ENCODE results near the gene GSDMA.
"Not testable (repeated sequence)": the region's sequence is repeated elsewhere in the genome, so short reads cannot be mapped to it uniquely, and the experiment has no call there.

The GSDMA gene

DNA sequence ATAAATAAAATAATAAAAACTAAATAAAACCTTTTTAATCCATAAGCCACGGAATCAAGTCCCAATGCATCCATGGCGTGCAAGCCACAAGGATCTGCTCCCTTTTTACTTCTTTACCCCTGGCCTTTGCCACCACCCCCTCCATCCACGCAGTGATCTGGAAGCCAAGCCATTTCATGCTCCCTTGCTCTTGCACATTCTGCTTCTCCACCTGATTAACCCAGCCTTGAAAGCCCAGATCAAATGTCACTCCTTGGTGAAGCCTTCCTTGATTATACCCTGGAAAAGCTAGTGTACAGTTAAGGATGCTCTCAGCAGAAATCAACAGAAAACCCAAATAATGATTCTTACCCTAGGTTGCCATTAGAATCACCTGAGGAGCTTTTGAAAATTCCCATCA lies 25.4 kb upstream of the GSDMA start:
- no peak overlapping the region for H3K9ac ChIP-seq (ENCODE audit: low read depth, low read length)
- H3K4me1 ChIP-seq (ENCODE audit: control insufficient read depth, insufficient read depth, low read length) = peaks cover 4% of the 10 kb centered on the region
- no peaks in the 10 kb centered on the region for H3K9me3 ChIP-seq (ENCODE audit: control insufficient read depth, insufficient read depth, low read length)
- no peaks in the 10 kb centered on the region for H3K27me3 ChIP-seq (ENCODE audit: control insufficient read depth, insufficient read depth, low read length)
- no peaks in the 10 kb centered on the region for H3K36me3 ChIP-seq (ENCODE audit: control insufficient read depth, insufficient read depth, low read length)
- H3K4me3 ChIP-seq (ENCODE audit: low read depth, low read length) = no peak overlapping the region

- Histone ChIP-seq H3K27me3 (ENCODE audit: control insufficient read depth, insufficient read depth, low read length) (no peaks in the 10 kb centered on the region), H3K4me1 (ENCODE audit: control insufficient read depth, insufficient read depth, low read length) (peaks cover 4% of the 10 kb centered on the region), H3K4me3 (ENCODE audit: low read depth, low read length) (no peak overlapping the region), H3K36me3 (ENCODE audit: control insufficient read depth, insufficient read depth, low read length) (no peaks in the 10 kb centered on the region), H3K9me3 (ENCODE audit: control insufficient read depth, insufficient read depth, low read length) (no peaks in the 10 kb centered on the region), H3K9ac (ENCODE audit: low read depth, low read length) (no peak overlapping the region)
Measured at GRCh38 chr17:39938140-39938869, 24.5 kb upstream of the GSDMA start.

DNA sequence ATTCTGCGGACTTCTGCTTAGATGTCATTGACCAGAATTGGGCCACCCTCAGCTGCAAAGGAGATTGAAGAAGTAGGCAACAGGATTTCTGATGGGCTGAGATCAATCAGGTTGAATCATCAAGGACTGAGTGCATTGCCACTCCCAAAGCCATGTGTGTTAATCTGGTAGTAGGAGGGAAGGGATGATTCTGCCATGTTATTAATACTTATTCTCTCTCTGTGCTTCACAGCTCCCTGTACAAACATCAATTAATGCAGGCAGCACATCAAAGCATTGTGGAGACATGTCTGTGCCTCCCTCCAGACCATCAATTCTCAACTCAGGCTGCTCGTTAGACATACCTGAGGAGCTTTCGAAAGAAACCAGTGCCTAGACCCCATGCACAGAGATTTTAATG lies 23.7 kb upstream of the GSDMA start:
- Histone ChIP-seq H3K36me3 (ENCODE audit: control insufficient read depth, insufficient read depth, low read length) (no peaks in the 10 kb centered on the region), H3K9me3 (ENCODE audit: control insufficient read depth, insufficient read depth, low read length) (no peaks in the 10 kb centered on the region), H3K4me3 (ENCODE audit: low read depth, low read length) (no peak overlapping the region), H3K27me3 (ENCODE audit: control insufficient read depth, insufficient read depth, low read length) (no peaks in the 10 kb centered on the region), H3K4me1 (ENCODE audit: control insufficient read depth, insufficient read depth, low read length) (no peaks in the 10 kb centered on the region), H3K9ac (ENCODE audit: low read depth, low read length) (no peak overlapping the region)

DNA sequence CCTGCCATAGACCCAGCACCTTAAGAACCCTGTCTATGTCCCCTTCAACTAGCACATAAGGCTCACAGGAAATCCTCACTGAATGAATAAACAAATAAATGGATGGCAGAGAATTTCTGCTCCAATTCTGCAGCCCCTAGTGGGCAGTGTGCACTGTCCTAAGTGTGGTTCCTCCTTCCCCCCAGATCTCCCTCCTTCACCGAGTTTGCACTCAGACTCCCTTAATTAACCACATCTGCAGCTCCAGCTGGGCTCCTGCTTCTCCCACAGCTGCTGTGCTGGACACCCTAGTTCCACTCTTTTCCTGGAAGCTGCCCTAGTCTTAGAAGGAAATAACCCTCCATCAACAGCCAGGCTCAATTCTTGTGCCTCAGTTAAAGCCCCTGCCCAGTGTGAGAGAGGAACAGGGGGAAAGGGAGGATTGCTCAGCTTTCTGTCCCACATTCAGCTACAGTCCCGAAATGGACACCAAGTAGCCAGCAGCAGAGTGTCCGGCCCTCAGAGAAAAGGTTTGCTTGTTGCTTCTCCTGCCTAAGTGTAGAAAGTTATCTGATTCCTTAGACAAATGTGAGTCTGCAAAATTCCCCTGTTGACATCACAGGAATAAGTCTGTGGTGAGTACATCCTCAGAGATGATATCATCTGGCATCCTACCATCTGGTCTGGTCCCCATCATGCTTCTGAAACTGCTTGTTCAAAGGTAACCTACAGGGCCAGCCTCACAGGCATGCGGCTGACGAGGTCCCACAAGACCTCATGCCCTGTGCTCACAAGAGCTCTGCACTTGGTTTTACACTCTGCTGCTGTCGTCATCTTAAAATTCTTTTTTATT lies 23.0 kb upstream of the GSDMA start:
- H3K4me1 ChIP-seq (ENCODE audit: control insufficient read depth, insufficient read depth, low read length) = no peaks in the 10 kb centered on the region

DNA sequence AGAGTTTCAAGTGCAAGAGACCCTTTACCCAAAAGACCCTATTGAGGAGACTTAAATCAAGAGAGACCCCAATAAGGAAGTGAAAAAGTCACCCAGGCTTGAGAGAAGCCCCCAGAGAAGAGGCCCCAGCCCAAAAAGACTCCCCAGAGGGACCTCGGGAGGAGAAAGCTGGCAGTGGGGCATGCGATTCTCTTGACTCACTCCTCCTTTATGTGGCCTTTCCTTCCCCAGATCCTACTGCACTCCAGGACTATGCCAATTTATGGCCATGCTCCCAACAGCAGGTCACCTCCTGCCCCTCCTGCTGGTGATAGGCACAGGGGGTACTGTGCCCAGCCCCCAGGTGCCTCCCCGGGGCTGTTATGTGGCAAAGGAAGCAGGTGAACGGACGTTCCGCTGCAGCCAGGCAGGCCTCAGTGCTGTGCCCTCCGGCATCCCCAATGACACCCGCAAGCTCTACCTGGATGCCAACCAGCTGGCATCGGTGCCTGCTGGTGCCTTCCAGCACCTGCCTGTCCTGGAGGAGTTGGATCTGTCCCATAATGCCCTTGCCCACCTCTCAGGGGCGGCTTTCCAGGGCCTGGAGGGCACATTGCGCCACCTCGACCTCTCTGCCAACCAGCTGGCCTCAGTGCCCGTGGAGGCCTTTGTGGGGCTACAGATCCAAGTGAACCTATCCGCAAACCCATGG lies 19.0 kb upstream of the GSDMA start:
- H3K4me1 ChIP-seq (ENCODE audit: control insufficient read depth, insufficient read depth, low read length) = no peaks in the 10 kb centered on the region
- no peaks in the 10 kb centered on the region for H3K36me3 ChIP-seq (ENCODE audit: control insufficient read depth, insufficient read depth, low read length)

More for the DNA sequence above, 23.0 kb upstream of the GSDMA start:
- Histone ChIP-seq H3K9me3 (ENCODE audit: control insufficient read depth, insufficient read depth, low read length) (no peaks in the 10 kb centered on the region), H3K4me3 (ENCODE audit: low read depth, low read length) (no peak overlapping the region), H3K9ac (ENCODE audit: low read depth, low read length) (no peak overlapping the region), H3K27me3 (ENCODE audit: control insufficient read depth, insufficient read depth, low read length) (no peaks in the 10 kb centered on the region), H3K36me3 (ENCODE audit: control insufficient read depth, insufficient read depth, low read length) (no peaks in the 10 kb centered on the region)

DNA sequence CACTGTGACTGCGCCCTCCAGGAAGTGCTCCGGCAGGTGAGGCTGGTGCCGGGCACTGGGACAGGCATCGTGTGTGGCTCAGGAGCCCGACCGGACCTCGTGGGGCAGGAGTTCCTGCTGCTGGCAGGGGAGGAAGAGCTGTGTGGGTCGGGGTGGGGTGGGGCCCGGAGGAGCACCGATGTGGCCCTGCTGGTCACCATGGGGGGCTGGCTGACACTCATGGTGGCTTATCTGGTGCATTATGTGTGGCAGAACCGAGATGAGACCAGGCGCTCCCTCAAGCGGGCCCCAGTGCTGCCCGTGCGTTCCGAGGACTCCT lies 18.5 kb upstream of the GSDMA start:
- no peak overlapping the region for H3K4me3 ChIP-seq (ENCODE audit: low read depth, low read length)
- no peak overlapping the region for H3K9ac ChIP-seq (ENCODE audit: low read depth, low read length)
- no peaks in the 10 kb centered on the region for H3K27me3 ChIP-seq (ENCODE audit: control insufficient read depth, insufficient read depth, low read length)
- H3K4me1 ChIP-seq (ENCODE audit: control insufficient read depth, insufficient read depth, low read length) = no peaks in the 10 kb centered on the region
- H3K9me3 ChIP-seq (ENCODE audit: control insufficient read depth, insufficient read depth, low read length) = no peaks in the 10 kb centered on the region
- no peaks in the 10 kb centered on the region for H3K36me3 ChIP-seq (ENCODE audit: control insufficient read depth, insufficient read depth, low read length)

More for the DNA sequence above, 19.0 kb upstream of the GSDMA start:
- no peak overlapping the region for H3K9ac ChIP-seq (ENCODE audit: low read depth, low read length)
- no peak overlapping the region for H3K4me3 ChIP-seq (ENCODE audit: low read depth, low read length)
- H3K27me3 ChIP-seq (ENCODE audit: control insufficient read depth, insufficient read depth, low read length) = no peaks in the 10 kb centered on the region
- H3K9me3 ChIP-seq (ENCODE audit: control insufficient read depth, insufficient read depth, low read length) = no peaks in the 10 kb centered on the region

DNA sequence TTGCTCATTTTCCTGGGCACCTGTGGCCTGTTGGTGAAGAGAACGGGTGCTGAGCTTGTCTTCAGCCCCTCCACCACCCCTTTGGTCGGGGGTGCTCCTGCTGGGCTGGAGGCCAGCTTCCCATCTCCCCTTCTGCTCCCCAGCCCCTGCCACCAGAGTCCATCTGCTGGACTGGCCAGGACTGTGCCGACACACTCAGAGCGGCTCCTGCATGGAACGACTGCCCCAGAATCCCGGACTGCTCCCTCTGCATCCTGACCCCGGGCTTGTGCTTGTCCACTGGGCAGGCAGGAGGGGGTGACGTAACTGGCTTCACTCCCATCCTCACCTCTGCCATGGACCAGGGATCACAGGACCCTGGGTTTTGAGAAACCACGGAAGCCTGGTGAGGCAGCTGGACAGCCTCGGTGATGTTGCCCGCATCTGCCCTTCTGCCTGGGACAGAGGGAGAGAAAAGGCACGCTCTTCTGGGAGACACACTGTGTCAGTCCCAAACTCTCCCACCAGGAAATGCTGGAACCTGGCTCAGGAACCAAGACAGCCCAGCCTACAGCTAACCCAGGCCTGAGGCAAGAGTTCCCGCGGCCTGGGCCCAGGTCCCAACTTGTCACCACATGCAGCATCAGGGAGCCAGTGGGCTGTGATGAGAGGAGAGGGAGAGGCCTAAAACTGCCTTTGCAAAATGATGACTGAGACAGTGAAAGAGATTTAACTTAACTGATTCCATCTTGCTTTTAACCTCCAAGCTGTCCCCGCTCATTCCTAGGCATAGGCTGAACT lies 16.1 kb upstream of the GSDMA start:
- no peaks in the 10 kb centered on the region for H3K4me1 ChIP-seq (ENCODE audit: control insufficient read depth, insufficient read depth, low read length)
- no peaks in the 10 kb centered on the region for H3K36me3 ChIP-seq (ENCODE audit: control insufficient read depth, insufficient read depth, low read length)
- no peaks in the 10 kb centered on the region for H3K9me3 ChIP-seq (ENCODE audit: control insufficient read depth, insufficient read depth, low read length)
- no peak overlapping the region for H3K4me3 ChIP-seq (ENCODE audit: low read depth, low read length)
- no peak overlapping the region for H3K9ac ChIP-seq (ENCODE audit: low read depth, low read length)
- H3K27me3 ChIP-seq (ENCODE audit: control insufficient read depth, insufficient read depth, low read length) = peaks cover 8% of the 10 kb centered on the region

- H3K9ac ChIP-seq (ENCODE audit: low read depth, low read length); H3K4me3 ChIP-seq (ENCODE audit: low read depth, low read length); H3K9me3 ChIP-seq (ENCODE audit: control insufficient read depth, insufficient read depth, low read length); H3K36me3 ChIP-seq (ENCODE audit: control insufficient read depth, insufficient read depth, low read length); H3K4me1 ChIP-seq (ENCODE audit: control insufficient read depth, insufficient read depth, low read length): not testable (repeated sequence)
- peaks cover 14% of the 10 kb centered on the region for H3K27me3 ChIP-seq (ENCODE audit: control insufficient read depth, insufficient read depth, low read length)
Measured at GRCh38 chr17:39948489-39948828, 14.3 kb upstream of the GSDMA start.

DNA sequence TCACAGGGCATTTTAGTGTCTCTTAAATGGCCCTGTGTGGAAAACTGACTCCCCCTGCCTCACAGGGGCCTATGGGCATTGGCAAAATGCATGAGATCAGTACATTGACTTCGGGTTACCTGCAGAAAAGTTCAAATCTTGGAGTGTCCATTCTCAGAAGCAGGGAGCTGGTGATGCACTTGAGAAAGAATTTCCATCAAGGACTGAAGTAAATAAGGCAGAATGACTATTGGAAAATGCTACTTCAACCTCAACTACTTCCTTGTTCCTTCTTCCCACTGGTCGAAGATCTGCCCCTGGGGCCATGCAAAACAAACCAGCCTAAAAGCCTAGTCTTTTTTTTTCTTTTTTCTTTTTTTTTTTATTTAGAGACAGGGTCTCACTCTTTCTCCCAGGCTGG lies 13.8 kb upstream of the GSDMA start:
- Histone ChIP-seq H3K27me3 (ENCODE audit: control insufficient read depth, insufficient read depth, low read length) (peaks cover 14% of the 10 kb centered on the region), H3K4me3 (ENCODE audit: low read depth, low read length) (no peak overlapping the region), H3K9ac (ENCODE audit: low read depth, low read length) (no peak overlapping the region), H3K4me1 (ENCODE audit: control insufficient read depth, insufficient read depth, low read length) (peaks cover 3% of the 10 kb centered on the region), H3K36me3 (ENCODE audit: control insufficient read depth, insufficient read depth, low read length) (no peaks in the 10 kb centered on the region), H3K9me3 (ENCODE audit: control insufficient read depth, insufficient read depth, low read length) (no peaks in the 10 kb centered on the region)

DNA sequence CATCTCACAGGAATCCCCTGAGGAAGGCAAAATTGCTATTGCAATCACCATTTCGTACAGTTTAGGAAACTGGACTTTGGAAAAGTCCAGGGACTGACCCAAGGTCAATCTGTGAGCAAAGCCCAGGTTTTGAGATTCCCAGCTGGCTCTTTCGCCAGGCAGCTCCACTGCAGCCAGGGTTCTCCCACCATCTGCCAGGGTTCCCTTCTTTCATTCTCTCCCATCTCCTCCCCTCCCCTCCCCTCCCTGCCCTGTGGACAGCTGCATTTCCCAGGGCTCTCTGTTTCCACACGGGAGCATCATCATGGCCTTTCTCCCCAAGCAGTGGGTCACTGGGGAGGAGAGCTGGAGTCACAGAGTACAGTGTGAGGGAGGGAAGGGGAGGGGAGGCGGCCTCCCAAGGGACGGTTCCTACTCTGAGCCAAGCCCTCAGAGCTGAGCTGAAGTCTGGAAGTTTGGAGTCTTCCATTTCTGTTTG lies 11.9 kb upstream of the GSDMA start:
- Histone ChIP-seq H3K4me1 (ENCODE audit: control insufficient read depth, insufficient read depth, low read length) (peaks cover 3% of the 10 kb centered on the region), H3K9me3 (ENCODE audit: control insufficient read depth, insufficient read depth, low read length) (no peaks in the 10 kb centered on the region), H3K4me3 (ENCODE audit: low read depth, low read length) (no peak overlapping the region), H3K36me3 (ENCODE audit: control insufficient read depth, insufficient read depth, low read length) (no peaks in the 10 kb centered on the region), H3K9ac (ENCODE audit: low read depth, low read length) (no peak overlapping the region), H3K27me3 (ENCODE audit: control insufficient read depth, insufficient read depth, low read length) (peaks cover 14% of the 10 kb centered on the region)

DNA sequence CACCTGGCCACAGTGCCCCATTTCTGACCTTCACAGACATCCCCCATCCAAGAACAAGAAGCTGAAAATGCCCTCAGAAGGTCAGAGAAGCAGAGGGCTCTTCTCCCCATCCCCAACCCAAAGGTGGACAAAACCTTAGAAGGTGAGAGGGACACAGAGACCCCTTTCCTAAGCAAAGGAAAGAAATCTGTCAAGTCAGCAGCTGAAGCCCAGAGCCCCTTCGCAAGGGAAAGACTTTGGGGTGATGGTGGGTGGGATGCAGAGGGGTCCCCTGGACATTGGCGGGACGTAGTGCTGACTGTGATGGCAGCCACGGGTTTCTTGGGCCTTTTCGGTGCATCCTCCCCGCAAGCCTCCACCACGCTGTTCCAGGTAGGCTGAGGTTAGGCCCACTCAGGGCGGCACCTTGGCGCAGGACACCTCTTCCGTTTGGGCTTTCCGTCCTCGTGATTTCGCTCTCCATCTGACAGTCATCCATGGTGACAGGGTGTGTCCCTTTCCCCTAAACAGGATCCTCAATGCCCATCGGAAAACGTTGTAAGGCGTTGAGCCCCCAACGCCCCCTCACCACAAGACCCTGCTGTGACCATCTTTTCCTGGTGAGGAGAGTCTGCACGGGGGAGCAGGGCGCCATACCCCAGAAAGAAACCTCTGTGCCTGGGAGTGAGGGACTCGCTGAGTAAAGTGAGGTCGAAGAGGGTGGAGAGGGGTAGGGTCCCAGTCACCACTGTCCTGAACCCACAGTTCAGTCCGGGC lies 10.7 kb upstream of the GSDMA start:
- Histone ChIP-seq H3K4me1 (ENCODE audit: control insufficient read depth, insufficient read depth, low read length) (peaks cover 3% of the 10 kb centered on the region), H3K9ac (ENCODE audit: low read depth, low read length) (no peak overlapping the region), H3K36me3 (ENCODE audit: control insufficient read depth, insufficient read depth, low read length) (no peaks in the 10 kb centered on the region), H3K27me3 (ENCODE audit: control insufficient read depth, insufficient read depth, low read length) (peaks cover 14% of the 10 kb centered on the region), H3K4me3 (ENCODE audit: low read depth, low read length) (peak overlapping the region; percentile 68), H3K9me3 (ENCODE audit: control insufficient read depth, insufficient read depth, low read length) (no peaks in the 10 kb centered on the region)

Data from iPS-15b (cell line).